Small intestine (tissue), 7 donors: ENCODE measurements around the gene RIPK3. TPM values are rescaled to one million over a fixed set of nuclear protein-coding genes. Genes with fewer than 3 reads are reported as not detected.

Source experiments
- DNase-seq, 2 donors: peaks; one replicate each; pipeline versions ENCODE4 v3.0.0 to v3.0.0-alpha.2; 2013
- FAIRE-seq: peaks from 2 replicates; lab custom pipeline; 2012; peaks lifted over from hg19 to GRCh38; lab: Jason Lieb, UNC
- H3K27ac ChIP-seq, 3 donors: one replicate each; pipeline ENCODE4 v1.5.1; 2013; ENCODE audit warnings: low read length in 2 of 3, mild to moderate bottlenecking in 2 of 3, control low read depth in 1 of 3, inconsistent platforms in 1 of 3, low read depth in 1 of 3, moderate library complexity in 1 of 3
- H3K27me3 ChIP-seq, 3 donors: one replicate each; pipeline ENCODE4 v1.6.1; 2013; ENCODE audit warnings: low read length in 3 of 3, inconsistent platforms in 1 of 3; ENCODE audit not compliant: control insufficient read depth in 3 of 3, insufficient read depth in 3 of 3
- H3K36me3 ChIP-seq, 3 donors: one replicate each; pipeline ENCODE4 v1.6.1; 2013; ENCODE audit warnings: low read length in 3 of 3, inconsistent platforms in 1 of 3, low read depth in 1 of 3, mild to moderate bottlenecking in 1 of 3, moderate library complexity in 1 of 3; ENCODE audit not compliant: control insufficient read depth in 3 of 3, insufficient read depth in 2 of 3
- H3K4me1 ChIP-seq, 3 donors: one replicate each; pipeline ENCODE4 v1.6.1; 2013; ENCODE audit warnings: low read length in 2 of 3, inconsistent platforms in 1 of 3, low read depth in 1 of 3, mild to moderate bottlenecking in 1 of 3, moderate library complexity in 1 of 3; ENCODE audit not compliant: control insufficient read depth in 3 of 3, insufficient read depth in 2 of 3
- H3K4me3 ChIP-seq, 3 donors: one replicate each; pipeline ENCODE4 v1.5.1; 2013; ENCODE audit warnings: low read length in 3 of 3, control low read depth in 1 of 3, inconsistent platforms in 1 of 3, low read depth in 1 of 3, mild to moderate bottlenecking in 1 of 3, moderate library complexity in 1 of 3
- H3K9me3 ChIP-seq, 2 donors: one replicate each; pipeline ENCODE4 v1.6.1; 2013; ENCODE audit warnings: low read depth in 1 of 2, low read length in 1 of 2; ENCODE audit not compliant: control insufficient read depth in 2 of 2, insufficient read depth in 1 of 2
- WGBS, 3 donors: extraction: QIAGEN DNeasy Blood & Tissue Kit; methylation state at CpG; one replicate each; pipeline ENCODE4 v1.1.7; 2013; 5-methylcytosine and 5-hydroxymethylcytosine counted together
- polyA plus RNA-seq, 4 donors: library from polyadenylated mRNA; stranded (reverse) in 3 of 4; unstranded in 1 of 4; fragments of 200-250 nt in 3 of 4; fragments of 120-200 nt in 1 of 4; gene quantifications; one replicate each; pipeline versions ENCODE4 v1.2.1 to v1.2.3, GENCODE V29; 2013
- donor health status: healthy with polysubstance abuse.
- donor health status: control.
- donor health status: control.
- donor health status: Bipolar disorder and iron deficiency.
- donor health status: healthy.

Gene RIPK3
- polyA plus RNA-seq, 4 donors, result 16.7 to 58.6 (median 33.6) TPM

DNA sequence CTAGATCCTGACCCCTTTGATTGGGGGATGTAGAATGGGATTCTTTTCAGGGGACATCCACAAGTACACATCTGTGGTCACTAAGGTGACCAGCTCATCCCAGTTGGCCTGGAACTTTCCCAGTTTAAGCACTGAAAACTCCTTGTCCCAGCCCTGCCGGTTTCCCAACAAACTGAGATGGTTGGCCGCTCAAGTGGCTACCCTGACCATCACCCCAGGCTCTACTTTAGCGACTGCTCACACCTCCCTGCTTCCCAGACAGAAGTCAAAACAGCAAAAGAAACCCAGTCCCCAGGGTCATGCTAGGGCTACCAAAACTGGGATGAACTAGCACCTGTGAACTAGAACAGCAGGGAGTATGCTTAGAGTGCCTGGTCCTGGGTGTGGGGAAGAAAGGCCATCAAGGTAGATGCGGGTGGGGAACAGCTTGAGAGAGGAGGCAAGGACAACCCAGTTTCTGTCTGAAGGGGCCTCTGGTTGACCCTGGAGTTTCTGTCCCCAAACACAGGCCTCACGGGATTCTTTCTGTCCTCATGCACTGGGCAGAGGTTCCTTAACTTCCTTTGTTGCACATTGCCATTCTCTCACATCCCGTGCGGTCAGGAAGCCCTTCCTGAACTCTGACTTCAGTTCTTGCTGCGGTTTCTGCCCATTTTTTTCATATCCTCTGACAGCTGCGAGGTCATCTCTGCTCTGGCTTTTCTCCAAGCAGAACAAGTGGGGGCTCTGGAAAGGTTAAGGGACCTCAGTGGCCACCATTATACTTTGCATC lies 26.9 kb downstream of the RIPK3 start:
- WGBS, 3 donors, result 63 to 79% (median 75%) methylated on average over 9 of the region's 9 CpGs
- Histone ChIP-seq H3K4me3 (no peak overlapping the region), H3K27me3 (peaks cover 0 to 31% (median 0%) of the 10 kb centered on the region in 3 donors), H3K4me1 (peaks cover 9 to 38% (median 19%) of the 10 kb centered on the region in 3 donors), H3K9me3 (no peaks in the 10 kb centered on the region), H3K27ac (peak overlapping the region in 2 of 3 donors; percentile 16 to 81), H3K36me3 (peaks cover 0 to 26% (median 0%) of the 10 kb centered on the region in 3 donors)
- FAIRE-seq (no peak), DNase-seq (peak in 1 of 2 donors; percentile 52)

DNA sequence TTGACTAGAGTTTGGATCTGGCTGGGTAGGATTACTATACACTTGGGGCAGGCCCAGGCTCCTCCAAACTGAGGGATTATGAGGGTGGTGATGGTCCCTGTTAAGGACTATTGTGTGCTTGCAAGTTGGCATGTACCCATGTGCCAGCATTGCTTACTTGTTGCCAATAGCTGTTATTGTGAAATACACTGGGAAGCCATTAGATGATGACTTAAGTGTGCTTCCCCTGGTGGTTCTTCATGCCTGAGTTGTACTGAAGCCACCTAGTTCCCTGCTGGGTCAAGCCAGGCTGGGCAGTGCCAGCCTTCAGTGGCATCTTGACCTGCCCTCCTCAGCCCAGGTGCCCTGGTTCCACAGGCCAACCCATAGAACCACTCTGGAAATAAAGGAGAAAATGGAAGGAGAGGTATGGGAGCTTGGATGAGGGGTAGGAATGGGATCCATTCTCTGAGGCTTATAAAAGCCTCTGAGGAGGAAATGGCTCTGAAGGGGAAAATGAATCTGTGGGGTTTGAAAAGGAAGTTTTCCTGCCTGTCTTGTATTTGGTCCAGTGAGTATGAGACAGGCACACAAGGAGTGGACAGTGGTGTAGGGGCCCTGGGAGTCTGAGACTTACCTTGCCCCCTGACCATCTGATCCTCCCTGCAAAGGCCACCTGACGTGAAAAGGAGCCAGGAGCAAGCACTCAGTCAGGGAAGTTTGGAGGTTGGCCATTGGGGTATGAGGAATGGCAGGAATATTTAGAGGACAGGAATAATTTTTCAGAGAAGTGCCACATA lies 27.8 kb downstream of the RIPK3 start:
- FAIRE-seq (no peak), DNase-seq (no peak)
- peaks cover 9 to 45% (median 19%) of the 10 kb centered on the region in 3 donors for H3K4me1 ChIP-seq
- H3K9me3 ChIP-seq, result no peaks in the 10 kb centered on the region
- 88 to 100% (median 90%) methylated on average over 1 of the region's 1 CpG for WGBS, 3 donors
- H3K27me3 ChIP-seq, result peaks cover 0 to 22% (median 0%) of the 10 kb centered on the region in 3 donors
- peak overlapping the region in 2 of 3 donors; percentile 74 to 83 for H3K27ac ChIP-seq
- H3K4me3 ChIP-seq, result peak overlapping the region in 2 of 3 donors; percentile 18 to 54
- H3K36me3 ChIP-seq, result peaks cover 0 to 34% (median 0%) of the 10 kb centered on the region in 3 donors

GRCh38 chr14:24310646-24311604 lies 28.9 kb downstream of the RIPK3 start, which contains the start of gene LTB4R:
Gene LTB4R, plus strand, starts transcription at chr14:24311502. Its CDS starts 4,150 bp downstream, at chr14:24315652.
- H3K9me3 ChIP-seq, result no peaks in the 10 kb centered on the region
- H3K4me1 ChIP-seq, result peaks cover 9 to 55% (median 19%) of the 10 kb centered on the region in 3 donors
- peak; percentile 63 to 81 for DNase-seq
- peak within 1 kb of the TSS; percentile 67 to 83 (median 74) for H3K27ac ChIP-seq
- H3K4me3 ChIP-seq, result peak within 1 kb of the TSS; percentile 12 to 54 (median 18)
- 25 to 43% (median 25%) methylated on average over 85 to 99 of the region's 99 CpGs for WGBS, 3 donors
- H3K27me3 ChIP-seq, result peaks cover 0 to 14% (median 0%) of the 10 kb centered on the region in 3 donors
- peaks cover 5 to 42% (median 8%) of the 10 kb centered on the region in 3 donors for H3K36me3 ChIP-seq
- FAIRE-seq, result no peak

DNA sequence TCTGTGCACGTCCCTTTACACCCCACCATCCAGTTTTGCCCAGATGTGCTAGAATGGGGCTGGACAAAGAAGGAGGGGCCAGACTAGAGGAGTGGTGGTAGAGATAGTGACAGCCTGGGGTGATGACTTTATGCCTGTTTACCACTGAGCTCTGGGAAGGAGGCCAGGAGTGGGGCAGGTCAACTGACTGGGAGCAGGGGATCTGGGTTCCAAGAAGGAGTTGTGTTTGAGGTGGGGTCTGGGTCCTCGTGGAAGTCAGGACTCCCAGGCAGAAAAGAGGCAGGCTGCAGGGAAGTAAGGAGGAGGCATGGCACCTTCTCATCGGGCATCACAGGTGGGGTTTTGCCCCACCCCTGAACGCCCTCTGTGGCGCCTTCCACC lies 29.5 kb downstream of the RIPK3 start:
- Histone ChIP-seq H3K27ac (peak overlapping the region; percentile 67 to 83 (median 74)), H3K36me3 (peaks cover 12 to 49% (median 14%) of the 10 kb centered on the region in 3 donors), H3K27me3 (peaks cover 0 to 7% (median 0%) of the 10 kb centered on the region in 3 donors), H3K4me3 (peak overlapping the region in 1 of 3 donors; percentile 54), H3K4me1 (peaks cover 9 to 59% (median 18%) of the 10 kb centered on the region in 3 donors), H3K9me3 (no peaks in the 10 kb centered on the region)
- FAIRE-seq, result no peak
- peak; percentile 59 to 75 for DNase-seq
- 11 to 28% (median 12%) methylated on average over 5 of the region's 5 CpGs for WGBS, 3 donors

- DNase-seq, result no peak
- Histone ChIP-seq H3K27ac (peak within 1 kb of the TSS; percentile 67 to 83 (median 74)), H3K4me3 (peak within 1 kb of the TSS; percentile 12 to 54 (median 18)), H3K27me3 (peaks cover 0 to 2% (median 0%) of the 10 kb centered on the region in 3 donors), H3K4me1 (peaks cover 9 to 61% (median 15%) of the 10 kb centered on the region in 3 donors), H3K36me3 (peaks cover 16 to 54% (median 18%) of the 10 kb centered on the region in 3 donors), H3K9me3 (no peaks in the 10 kb centered on the region)
- 46 to 66% (median 47%) methylated on average over 5 of the region's 5 CpGs for WGBS, 3 donors
- FAIRE-seq, result no peak
These were observed 30.1 kb downstream of the RIPK3 start, which contains the start of gene LTB4R2 for GRCh38 chr14:24309538-24310264. Gene LTB4R2, plus strand, starts transcription at chr14:24310140. Its CDS starts 525 bp downstream, at chr14:24310665.

- DNase-seq (no peak), FAIRE-seq (no peak)
- no peak overlapping the region for H3K4me3 ChIP-seq
- peak overlapping the region; percentile 76 to 99 (median 98) for H3K27ac ChIP-seq
- no peaks in the 10 kb centered on the region for H3K9me3 ChIP-seq
- WGBS, 3 donors, result 60 to 82% (median 70%) methylated on average over 7 of the region's 7 CpGs
- peaks cover 20 to 66% (median 20%) of the 10 kb centered on the region in 3 donors for H3K36me3 ChIP-seq
- H3K4me1 ChIP-seq, result peaks cover 4 to 73% (median 15%) of the 10 kb centered on the region in 3 donors
- H3K27me3 ChIP-seq, result no peaks in the 10 kb centered on the region
These were observed 31.3 kb downstream of the RIPK3 start for GRCh38 chr14:24308342-24309124.
